GM21526 (cell line): ENCODE data around the gene SPTBN5.

Source experiments
- ATAC-seq: cut with Tn5 transposase; IDR thresholded peaks from one replicate; pipeline ENCODE4 v1.9.1; 2021; ENCODE audit warnings: moderate library complexity; ENCODE audit not compliant: unreplicated experiment, low FRiP score

SPTBN5 gene

DNA sequence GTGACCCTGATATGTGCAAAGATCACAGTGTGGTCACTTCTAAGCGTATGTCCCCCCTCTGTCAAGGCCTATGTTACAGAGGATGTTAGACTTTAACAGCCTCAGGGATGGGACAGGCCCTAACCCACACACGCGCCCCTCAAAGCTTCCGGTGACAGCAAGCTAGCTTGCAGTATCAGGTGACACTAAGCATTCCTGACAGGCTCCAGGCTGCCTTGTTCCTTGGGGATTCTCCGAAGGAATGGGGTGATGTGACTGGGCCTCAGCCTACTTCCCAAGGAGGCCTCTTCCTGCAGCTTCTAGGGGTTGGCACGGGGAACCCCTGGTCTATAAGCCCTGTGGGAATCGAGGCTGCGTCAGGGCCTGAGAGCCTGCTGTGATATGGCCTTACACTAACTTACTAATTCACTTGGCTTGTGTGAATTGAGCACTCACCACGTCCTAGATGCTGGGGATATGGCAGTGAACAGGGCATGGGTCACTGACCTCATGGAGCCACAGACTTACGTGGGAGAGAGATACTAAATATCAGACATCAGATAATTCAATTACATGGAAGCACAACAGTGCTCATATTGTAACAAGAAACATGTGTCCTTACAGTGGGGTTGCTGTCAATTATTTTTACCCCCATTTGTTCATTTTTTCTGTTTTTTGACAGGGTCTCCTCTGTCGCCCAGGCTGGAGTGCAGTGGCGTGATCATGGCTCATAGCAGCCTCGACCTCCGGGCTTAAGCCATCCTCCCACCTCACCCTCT lies 11.4 kb upstream of the SPTBN5 start:
- ATAC-seq, result no peak

GRCh38 chr15:41904541-41905005 lies 10.7 kb upstream of the SPTBN5 start:
- no peak for ATAC-seq

GRCh38 chr15:41903782-41904181 lies 9.9 kb upstream of the SPTBN5 start:
- ATAC-seq, result no peak

DNA sequence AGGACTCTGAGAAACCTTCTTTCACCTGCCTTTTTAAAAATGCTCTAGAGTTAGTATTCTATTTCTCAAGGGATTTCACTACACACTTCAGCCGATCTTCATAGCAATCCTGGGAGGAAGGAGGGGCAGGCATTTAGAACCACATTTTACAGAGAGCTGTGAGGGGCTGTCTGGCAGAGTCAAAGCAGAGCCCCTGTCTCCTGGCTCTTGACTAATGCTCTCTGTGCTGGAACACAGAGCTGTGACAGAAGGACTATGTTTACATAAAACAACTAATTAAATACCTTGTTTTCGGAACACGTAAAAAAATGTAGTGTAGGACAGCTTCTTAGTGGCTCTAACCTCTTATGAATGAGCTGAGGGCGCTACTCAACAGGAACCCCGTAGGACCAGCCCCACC lies 7.6 kb upstream of the SPTBN5 start:
- ATAC-seq, result no peak

GRCh38 chr15:41900526-41901380 lies 6.9 kb upstream of the SPTBN5 start:
- no peak for ATAC-seq

- ATAC-seq, result no peak
Observed at GRCh38 chr15:41899854-41900442, 6.1 kb upstream of the SPTBN5 start.

- ATAC-seq, result no peak
Observed at GRCh38 chr15:41897363-41897799, 3.5 kb upstream of the SPTBN5 start.

- no peak for ATAC-seq
Observed at GRCh38 chr15:41896566-41896965, 2.7 kb upstream of the SPTBN5 start.

- ATAC-seq, result no peak
Observed at GRCh38 chr15:41895957-41896356, 2.1 kb upstream of the SPTBN5 start.

GRCh38 chr15:41895491-41895890 lies 1.6 kb upstream of the SPTBN5 start:
- ATAC-seq, result no peak

GRCh38 chr15:41894791-41895463 lies 1.1 kb upstream of the SPTBN5 start:
- ATAC-seq, result peak; percentile 58

DNA sequence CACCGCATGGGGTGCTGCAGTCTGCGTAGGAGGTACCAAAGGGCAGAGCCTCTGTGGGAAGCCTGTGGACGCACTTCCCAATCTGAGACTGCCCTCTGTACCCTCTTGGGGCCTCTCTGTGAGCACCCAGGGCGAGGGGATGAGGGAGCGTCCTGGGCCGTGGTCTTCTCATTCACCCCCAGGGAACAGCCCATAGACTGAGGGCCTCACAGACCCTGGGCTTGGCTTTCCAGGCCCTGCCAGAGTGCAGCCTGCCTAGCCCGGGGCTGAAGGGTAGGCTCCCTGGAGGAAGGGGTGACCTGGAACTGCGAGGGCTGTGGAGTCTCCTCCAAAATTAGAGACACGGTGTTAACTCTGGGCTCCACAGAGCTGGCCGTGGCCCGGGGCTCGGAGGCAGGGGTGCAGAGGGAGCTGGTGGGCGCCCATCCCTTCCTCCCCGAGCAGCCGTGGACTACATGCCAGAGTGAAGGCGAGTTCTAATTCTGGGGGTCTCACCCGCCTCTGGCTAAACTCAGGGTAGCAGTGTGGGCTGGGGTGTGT lies 468 bp upstream of the SPTBN5 start:
- no peak for ATAC-seq

DNA sequence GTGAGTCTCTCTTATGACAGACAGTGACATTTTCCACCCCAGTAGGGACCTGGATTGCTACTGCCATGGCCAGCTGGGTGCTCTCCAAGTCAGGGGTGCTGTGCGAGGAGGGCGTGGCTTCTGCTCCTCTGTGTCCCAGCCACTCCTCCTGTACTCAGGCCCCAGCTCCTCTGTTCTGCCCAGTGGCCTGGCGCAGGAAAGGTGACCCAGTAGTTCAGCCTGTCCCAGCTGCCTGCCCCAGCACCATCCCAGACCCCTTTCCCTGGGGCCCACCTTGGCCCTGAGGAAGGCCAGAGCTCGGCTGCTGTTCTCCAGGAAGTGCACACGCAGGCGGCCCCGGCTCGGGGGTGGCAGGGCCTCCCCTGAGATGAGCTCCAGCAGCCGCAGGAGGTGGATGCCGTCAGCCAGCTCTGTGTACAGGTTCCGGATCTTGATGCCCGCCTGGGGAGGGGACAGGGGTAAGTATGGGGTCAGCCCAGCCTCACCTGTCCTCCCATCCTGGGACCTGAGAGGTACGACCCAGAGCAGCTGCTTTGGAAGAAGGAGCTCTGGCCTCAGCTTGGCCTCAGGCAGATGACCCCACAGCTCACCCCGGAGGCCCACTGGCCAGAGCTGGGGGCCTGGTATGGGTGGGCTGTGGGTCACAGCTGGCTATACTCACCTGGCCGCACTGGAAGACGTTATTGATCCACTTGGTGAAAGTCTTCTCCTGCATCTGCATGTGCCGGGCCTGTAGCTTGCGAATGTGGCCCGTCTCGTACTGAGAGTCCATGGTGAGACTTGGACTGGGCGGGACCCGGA lies 1.0 kb downstream of the SPTBN5 start:
- ATAC-seq, result no peak

DNA sequence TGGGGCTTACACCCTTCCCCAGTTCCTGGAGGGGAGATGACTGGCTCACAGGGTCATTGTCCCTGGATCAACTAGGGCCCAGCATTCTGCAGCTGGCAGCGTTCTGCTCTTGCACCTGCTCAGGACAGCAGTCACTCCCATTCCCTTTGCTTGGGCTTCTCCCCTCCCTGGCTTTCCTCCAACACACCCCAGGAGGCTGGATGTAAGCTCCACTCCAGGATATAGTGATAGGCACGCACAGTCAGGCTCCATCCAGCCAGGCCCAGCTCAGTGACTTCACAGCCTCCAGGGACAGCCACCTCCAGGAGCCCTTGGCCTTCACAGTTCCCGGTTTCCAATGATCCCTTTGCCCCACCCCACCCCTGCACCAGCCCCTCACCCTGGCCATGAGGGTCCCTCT lies 1.9 kb downstream of the SPTBN5 start:
- ATAC-seq, result no peak

DNA sequence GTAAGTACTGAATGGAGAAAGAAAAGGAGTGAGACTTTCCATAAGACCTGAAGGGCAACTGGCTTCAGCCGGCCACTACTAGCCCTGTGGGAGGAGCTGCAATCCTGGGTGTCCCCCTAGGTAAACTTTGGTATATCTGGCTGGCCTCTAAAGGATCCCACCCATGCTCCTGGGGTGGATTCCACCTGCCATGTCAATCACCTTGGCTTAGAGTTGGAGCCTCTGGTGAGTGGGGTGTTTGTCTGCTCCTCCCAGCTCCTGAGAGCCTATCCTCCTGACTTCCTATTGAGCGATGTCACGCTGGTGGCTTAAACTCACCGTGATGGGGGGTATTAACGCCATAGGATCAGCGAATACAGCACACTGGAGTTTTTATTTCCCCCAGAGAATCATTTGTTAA lies 2.6 kb downstream of the SPTBN5 start:
- no peak for ATAC-seq

DNA sequence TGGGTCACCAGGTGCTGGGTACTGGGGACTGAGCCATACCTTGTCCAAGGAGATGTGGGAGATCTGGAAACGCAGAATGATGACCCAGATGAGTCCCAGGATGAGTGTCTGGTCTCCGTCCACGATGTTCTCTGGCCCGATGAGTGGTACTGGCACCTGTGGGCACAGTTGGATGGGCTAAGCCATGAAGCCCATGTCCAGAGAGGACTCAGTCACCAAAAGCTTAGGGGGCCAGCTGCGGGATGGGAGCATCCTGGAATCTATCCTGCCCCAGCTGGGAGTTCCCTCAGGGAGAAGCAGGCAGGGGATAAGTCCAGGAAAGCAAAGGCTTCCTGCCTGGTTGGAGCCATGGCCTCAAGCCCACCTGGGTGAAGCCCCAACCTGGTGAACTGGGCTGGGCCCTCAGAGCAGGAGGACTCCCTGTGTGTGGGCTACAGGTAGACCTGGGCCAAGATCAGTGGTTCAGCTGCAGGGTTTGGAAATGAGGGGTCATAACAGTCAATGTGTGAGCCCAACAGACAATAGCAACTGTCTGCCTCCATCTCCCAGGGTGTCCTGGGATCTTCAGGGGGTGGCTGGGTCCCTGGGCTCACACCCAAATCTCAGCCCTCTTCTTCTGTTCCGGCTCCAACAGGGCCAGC lies 3.7 kb downstream of the SPTBN5 start:
- ATAC-seq, result no peak

DNA sequence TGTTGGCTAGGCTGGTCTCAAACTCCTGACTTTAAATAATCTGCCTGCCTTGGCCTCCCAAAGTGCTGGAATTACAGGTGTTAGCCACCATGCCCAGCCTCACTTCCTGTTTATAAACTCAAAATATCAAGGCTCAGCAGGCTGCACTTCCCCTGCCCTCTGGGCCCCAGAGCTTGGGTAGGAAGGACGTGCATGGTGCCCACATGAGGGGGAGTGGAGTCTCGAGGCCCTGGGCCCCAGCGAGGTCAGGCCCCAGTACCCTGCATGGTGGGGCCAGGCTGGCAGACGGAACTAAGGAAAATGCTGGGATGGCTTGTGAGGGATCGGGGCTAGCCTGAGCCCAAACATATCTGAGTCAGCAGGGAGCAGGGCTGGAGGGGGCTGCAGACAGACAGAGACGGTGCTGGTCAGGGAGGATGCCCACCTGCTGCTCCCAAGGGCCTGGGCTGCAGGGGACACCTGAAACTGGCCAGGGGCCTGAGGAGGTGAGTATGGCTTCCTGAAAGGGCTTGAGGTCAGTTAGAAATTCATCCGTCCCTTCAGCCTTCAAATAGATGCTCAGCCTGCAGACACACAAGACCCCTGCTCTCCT lies 5.1 kb downstream of the SPTBN5 start:
- no peak for ATAC-seq

- ATAC-seq, result no peak
Observed at GRCh38 chr15:41887893-41888292, 6.0 kb downstream of the SPTBN5 start.

GRCh38 chr15:41887161-41887560 lies 6.7 kb downstream of the SPTBN5 start:
- ATAC-seq, result no peak
